Skeletal muscle satellite cell (primary cell): ENCODE measurements around the gene VIPAS39. TPM values are rescaled to one million over a fixed set of nuclear protein-coding genes. Genes with fewer than 3 reads are reported as not detected.
A peak's percentile ranks its signal among the peaks of the same experiment; 100 is the strongest.

ENCODE experiments used
- H3K27me3 ChIP-seq: 2 replicates; pipeline ENCODE4 v1.7.0; 2013; ENCODE audit warnings: low read length; ENCODE audit not compliant: control insufficient read depth, insufficient read depth
- H3K36me3 ChIP-seq: 2 replicates; pipeline ENCODE4 v1.7.0; 2013; ENCODE audit warnings: mild to moderate bottlenecking, control low read depth, low read length; ENCODE audit not compliant: insufficient read depth
- H3K4me1 ChIP-seq: 2 replicates; pipeline ENCODE4 v1.7.0; 2013; ENCODE audit warnings: low read length; ENCODE audit not compliant: control insufficient read depth, insufficient read depth
- H3K4me2 ChIP-seq: 2 replicates; pipeline ENCODE4 v1.7.0; 2013; ENCODE audit warnings: mild to moderate bottlenecking, low read length
- H3K4me3 ChIP-seq: 2 replicates; pipeline ENCODE4 v1.7.0; 2013; ENCODE audit warnings: low read length
- H3K9ac ChIP-seq: 2 replicates; pipeline ENCODE4 v1.7.0; 2013; ENCODE audit warnings: mild to moderate bottlenecking, low read depth, low read length, moderate library complexity
- H3K9me3 ChIP-seq: replicated peaks from 2 replicates; pipeline ENCODE4 v1.7.0; 2013; ENCODE audit warnings: mild to moderate bottlenecking, control low read depth, low read length
- small RNA-seq: library from RNA; depleted of rRNA; stranded (forward); fragments of <200 nt; gene quantifications from one replicate; pipeline ENCODE3, GENCODE V24; 2012

Gene VIPAS39

GRCh38 chr14:77390188-77390587, 67.2 kb downstream of the VIPAS39 start:
- no peak overlapping the region for H3K4me2 ChIP-seq
- H3K9me3 ChIP-seq, result no peaks in the 10 kb centered on the region
- H3K27me3 ChIP-seq, result no peaks in the 10 kb centered on the region

GRCh38 chr14:77378701-77379100, 78.7 kb downstream of the VIPAS39 start:
- no peaks in the 10 kb centered on the region for H3K9me3 ChIP-seq
- no peak overlapping the region for H3K4me3 ChIP-seq
- H3K27me3 ChIP-seq, result no peaks in the 10 kb centered on the region
- H3K36me3 ChIP-seq, result no peaks in the 10 kb centered on the region
- no peak overlapping the region for H3K9ac ChIP-seq
- peaks cover 12% of the 10 kb centered on the region for H3K4me1 ChIP-seq
- H3K4me2 ChIP-seq, result no peak overlapping the region

More at GRCh38 chr14:77390188-77390587, 67.2 kb downstream of the VIPAS39 start:
- H3K36me3 ChIP-seq, result no peaks in the 10 kb centered on the region
- no peak overlapping the region for H3K9ac ChIP-seq
- no peak overlapping the region for H3K4me3 ChIP-seq
- H3K4me1 ChIP-seq, result no peaks in the 10 kb centered on the region

- Histone ChIP-seq H3K4me1 (peaks cover 20% of the 10 kb centered on the region), H3K36me3 (no peaks in the 10 kb centered on the region), H3K9me3 (no peaks in the 10 kb centered on the region), H3K4me2 (peak overlapping the region; percentile 98), H3K9ac (peak overlapping the region; percentile 95), H3K27me3 (no peaks in the 10 kb centered on the region), H3K4me3 (peak overlapping the region; percentile 99)
Measured at GRCh38 chr14:77377502-77377844, 79.9 kb downstream of the VIPAS39 start.

- Histone ChIP-seq H3K36me3 (no peaks in the 10 kb centered on the region), H3K9me3 (no peaks in the 10 kb centered on the region), H3K9ac (peak within 1 kb of the TSS; percentile 95), H3K4me1 (peaks cover 25% of the 10 kb centered on the region), H3K27me3 (no peaks in the 10 kb centered on the region), H3K4me2 (peak within 1 kb of the TSS; percentile 98), H3K4me3 (peak within 1 kb of the TSS; percentile 99)
Measured at GRCh38 chr14:77376771-77377501, 80.5 kb downstream of the VIPAS39 start, which contains the start of the genes SAMD15 and TMED8. SAMD15 (plus strand) TSS chr14:77377379; CDS start chr14:77377419, 40 bp downstream. TMED8 (minus strand) TSS chr14:77377094; CDS start chr14:77377053, 41 bp downstream.

Small RNAs within 50 kb of the gene (small RNA-seq; reads per million reads assigned to genes)
- gene RF00404, result not detected
